SK-N-SH treated with all-trans-retinoic acid at 6 μM for 48 hours (cell line): ENCODE measurements around the gene GRM7.

Experiments
- PPARA ChIP-seq: fragments of 250-450 bp; sonication (Bioruptor Pico); IDR thresholded peaks from 2 replicates; pipeline ENCODE4 v1.5.0; 2020; ENCODE audit warnings: mild to moderate bottlenecking, borderline replicate concordance
- RARB ChIP-seq: fragments of 250-450 bp; sonication (Bioruptor Pico); IDR thresholded peaks from 2 replicates; pipeline ENCODE4 v1.8.0; 2021; ENCODE audit warnings: mild to moderate bottlenecking, moderate library complexity
- TCF4 ChIP-seq: fragments of 250-450 bp; sonication (Bioruptor Pico); IDR thresholded peaks from 2 replicates; pipeline ENCODE4 v1.8.0; 2021; ENCODE audit warnings: mild to moderate bottlenecking, moderate library complexity, borderline replicate concordance
- TOX ChIP-seq: fragments of 250-450 bp; sonication (Bioruptor Pico); IDR thresholded peaks from 2 replicates; pipeline ENCODE4 v1.8.0; 2021; ENCODE audit warnings: mild to moderate bottlenecking, moderate library complexity, borderline replicate concordance
- ZC3H10 ChIP-seq: fragments of 250-450 bp; sonication (Bioruptor Pico); IDR thresholded peaks from 2 replicates; pipeline ENCODE4 v1.5.1; 2021; ENCODE audit warnings: mild to moderate bottlenecking, moderate library complexity
- ZFP3 ChIP-seq: fragments of 250-450 bp; sonication (Bioruptor Pico); IDR thresholded peaks from 2 replicates; pipeline ENCODE4 v1.5.0; 2020; ENCODE audit warnings: mild to moderate bottlenecking, moderate library complexity
- ZNF565 ChIP-seq: fragments of 450-650 bp; formaldehyde crosslinking; conservative IDR thresholded peaks from 2 replicates; pipeline ENCODE4 v1.5.0; 2020; ENCODE audit warnings: low read depth, mild to moderate bottlenecking, moderate library complexity
- ZNF8 ChIP-seq: fragments of 450-650 bp; formaldehyde crosslinking; IDR thresholded peaks from 2 replicates; pipeline ENCODE4 v1.5.0; 2020; ENCODE audit warnings: mild to moderate bottlenecking, moderate library complexity
- TF ChIP-seq, protein P1 (sequence below): fragments of 250-450 bp; sonication (Bioruptor Pico); IDR thresholded peaks from 2 replicates; pipeline ENCODE4 v1.8.0; 2021; ENCODE audit warnings: low read depth, mild to moderate bottlenecking, moderate library complexity, borderline replicate concordance
- TF ChIP-seq, protein P2 (sequence below): fragments of 250-450 bp; sonication (Bioruptor Pico); IDR thresholded peaks from 2 replicates; pipeline ENCODE4 v1.8.0; 2020; ENCODE audit warnings: mild to moderate bottlenecking, moderate library complexity, borderline replicate concordance
- TF ChIP-seq, protein P3 (sequence below): fragments of 250-450 bp; sonication (Bioruptor Pico); IDR thresholded peaks from 2 replicates; pipeline ENCODE4 v1.5.0; 2020; ENCODE audit warnings: mild to moderate bottlenecking, moderate library complexity
- TF ChIP-seq, protein P4 (sequence below): fragments of 250-450 bp; sonication (Bioruptor Pico); IDR thresholded peaks from 2 replicates; pipeline ENCODE4 v1.5.1; 2020; ENCODE audit warnings: low read depth, mild to moderate bottlenecking, moderate library complexity

DNA sequence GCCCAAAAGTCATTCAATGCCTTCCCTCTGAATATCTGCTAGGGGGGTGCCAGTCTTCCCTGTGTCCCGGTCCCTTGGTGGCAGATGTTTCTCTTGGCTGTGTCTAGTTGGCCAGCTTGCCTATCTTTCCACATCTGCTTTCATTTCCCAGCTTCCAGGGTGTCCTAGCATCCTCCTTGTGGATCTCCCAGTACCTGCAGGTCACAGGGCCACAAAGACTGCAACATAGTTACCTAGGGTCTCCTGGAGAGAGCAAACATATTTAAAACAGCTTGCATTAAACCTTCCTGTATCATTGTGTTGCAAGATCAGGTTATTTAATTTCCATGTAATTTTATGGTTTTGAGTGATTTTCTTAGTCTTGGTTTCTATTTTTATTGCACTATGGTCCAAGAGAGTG lies 400.1 kb downstream of the GRM7 start:
- TF ChIP-seq, protein P1, sequence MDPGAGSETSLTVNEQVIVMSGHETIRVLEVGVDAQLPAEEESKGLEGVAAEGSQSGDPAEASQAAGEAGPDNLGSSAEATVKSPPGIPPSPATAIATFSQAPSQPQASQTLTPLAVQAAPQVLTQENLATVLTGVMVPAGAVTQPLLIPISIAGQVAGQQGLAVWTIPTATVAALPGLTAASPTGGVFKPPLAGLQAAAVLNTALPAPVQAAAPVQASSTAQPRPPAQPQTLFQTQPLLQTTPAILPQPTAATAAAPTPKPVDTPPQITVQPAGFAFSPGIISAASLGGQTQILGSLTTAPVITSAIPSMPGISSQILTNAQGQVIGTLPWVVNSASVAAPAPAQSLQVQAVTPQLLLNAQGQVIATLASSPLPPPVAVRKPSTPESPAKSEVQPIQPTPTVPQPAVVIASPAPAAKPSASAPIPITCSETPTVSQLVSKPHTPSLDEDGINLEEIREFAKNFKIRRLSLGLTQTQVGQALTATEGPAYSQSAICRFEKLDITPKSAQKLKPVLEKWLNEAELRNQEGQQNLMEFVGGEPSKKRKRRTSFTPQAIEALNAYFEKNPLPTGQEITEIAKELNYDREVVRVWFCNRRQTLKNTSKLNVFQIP, result no peak
- TF ChIP-seq, protein P2, sequence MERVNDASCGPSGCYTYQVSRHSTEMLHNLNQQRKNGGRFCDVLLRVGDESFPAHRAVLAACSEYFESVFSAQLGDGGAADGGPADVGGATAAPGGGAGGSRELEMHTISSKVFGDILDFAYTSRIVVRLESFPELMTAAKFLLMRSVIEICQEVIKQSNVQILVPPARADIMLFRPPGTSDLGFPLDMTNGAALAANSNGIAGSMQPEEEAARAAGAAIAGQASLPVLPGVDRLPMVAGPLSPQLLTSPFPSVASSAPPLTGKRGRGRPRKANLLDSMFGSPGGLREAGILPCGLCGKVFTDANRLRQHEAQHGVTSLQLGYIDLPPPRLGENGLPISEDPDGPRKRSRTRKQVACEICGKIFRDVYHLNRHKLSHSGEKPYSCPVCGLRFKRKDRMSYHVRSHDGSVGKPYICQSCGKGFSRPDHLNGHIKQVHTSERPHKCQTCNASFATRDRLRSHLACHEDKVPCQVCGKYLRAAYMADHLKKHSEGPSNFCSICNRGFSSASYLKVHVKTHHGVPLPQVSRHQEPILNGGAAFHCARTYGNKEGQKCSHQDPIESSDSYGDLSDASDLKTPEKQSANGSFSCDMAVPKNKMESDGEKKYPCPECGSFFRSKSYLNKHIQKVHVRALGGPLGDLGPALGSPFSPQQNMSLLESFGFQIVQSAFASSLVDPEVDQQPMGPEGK, result no peak
- TF ChIP-seq RARB (CRISPR knock-in tag), result no peak
- no peak for TF ChIP-seq ZNF565 (CRISPR knock-in tag)
- no peak for TF ChIP-seq TOX (CRISPR knock-in tag)
- TF ChIP-seq, protein P3, sequence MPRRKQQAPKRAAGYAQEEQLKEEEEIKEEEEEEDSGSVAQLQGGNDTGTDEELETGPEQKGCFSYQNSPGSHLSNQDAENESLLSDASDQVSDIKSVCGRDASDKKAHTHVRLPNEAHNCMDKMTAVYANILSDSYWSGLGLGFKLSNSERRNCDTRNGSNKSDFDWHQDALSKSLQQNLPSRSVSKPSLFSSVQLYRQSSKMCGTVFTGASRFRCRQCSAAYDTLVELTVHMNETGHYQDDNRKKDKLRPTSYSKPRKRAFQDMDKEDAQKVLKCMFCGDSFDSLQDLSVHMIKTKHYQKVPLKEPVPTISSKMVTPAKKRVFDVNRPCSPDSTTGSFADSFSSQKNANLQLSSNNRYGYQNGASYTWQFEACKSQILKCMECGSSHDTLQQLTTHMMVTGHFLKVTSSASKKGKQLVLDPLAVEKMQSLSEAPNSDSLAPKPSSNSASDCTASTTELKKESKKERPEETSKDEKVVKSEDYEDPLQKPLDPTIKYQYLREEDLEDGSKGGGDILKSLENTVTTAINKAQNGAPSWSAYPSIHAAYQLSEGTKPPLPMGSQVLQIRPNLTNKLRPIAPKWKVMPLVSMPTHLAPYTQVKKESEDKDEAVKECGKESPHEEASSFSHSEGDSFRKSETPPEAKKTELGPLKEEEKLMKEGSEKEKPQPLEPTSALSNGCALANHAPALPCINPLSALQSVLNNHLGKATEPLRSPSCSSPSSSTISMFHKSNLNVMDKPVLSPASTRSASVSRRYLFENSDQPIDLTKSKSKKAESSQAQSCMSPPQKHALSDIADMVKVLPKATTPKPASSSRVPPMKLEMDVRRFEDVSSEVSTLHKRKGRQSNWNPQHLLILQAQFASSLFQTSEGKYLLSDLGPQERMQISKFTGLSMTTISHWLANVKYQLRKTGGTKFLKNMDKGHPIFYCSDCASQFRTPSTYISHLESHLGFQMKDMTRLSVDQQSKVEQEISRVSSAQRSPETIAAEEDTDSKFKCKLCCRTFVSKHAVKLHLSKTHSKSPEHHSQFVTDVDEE (CRISPR knock-in tag), result no peak
- no peak for TF ChIP-seq ZNF8 (CRISPR knock-in tag)
- no peak for TF ChIP-seq ZC3H10 (CRISPR knock-in tag)
- no peak for TF ChIP-seq PPARA (CRISPR knock-in tag)
- no peak for TF ChIP-seq TCF4 (CRISPR knock-in tag)
- TF ChIP-seq, protein P4, sequence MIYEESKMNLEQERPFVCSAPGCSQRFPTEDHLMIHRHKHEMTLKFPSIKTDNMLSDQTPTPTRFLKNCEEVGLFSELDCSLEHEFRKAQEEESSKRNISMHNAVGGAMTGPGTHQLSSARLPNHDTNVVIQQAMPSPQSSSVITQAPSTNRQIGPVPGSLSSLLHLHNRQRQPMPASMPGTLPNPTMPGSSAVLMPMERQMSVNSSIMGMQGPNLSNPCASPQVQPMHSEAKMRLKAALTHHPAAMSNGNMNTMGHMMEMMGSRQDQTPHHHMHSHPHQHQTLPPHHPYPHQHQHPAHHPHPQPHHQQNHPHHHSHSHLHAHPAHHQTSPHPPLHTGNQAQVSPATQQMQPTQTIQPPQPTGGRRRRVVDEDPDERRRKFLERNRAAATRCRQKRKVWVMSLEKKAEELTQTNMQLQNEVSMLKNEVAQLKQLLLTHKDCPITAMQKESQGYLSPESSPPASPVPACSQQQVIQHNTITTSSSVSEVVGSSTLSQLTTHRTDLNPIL, result no peak
- no peak for TF ChIP-seq ZFP3 (CRISPR knock-in tag)
